Measurements from ENCODE around the gene DERA.
"Not testable (repeated sequence)": the region's sequence is repeated elsewhere in the genome, so short reads cannot be mapped to it uniquely, and the experiment has no call there.

DNA sequence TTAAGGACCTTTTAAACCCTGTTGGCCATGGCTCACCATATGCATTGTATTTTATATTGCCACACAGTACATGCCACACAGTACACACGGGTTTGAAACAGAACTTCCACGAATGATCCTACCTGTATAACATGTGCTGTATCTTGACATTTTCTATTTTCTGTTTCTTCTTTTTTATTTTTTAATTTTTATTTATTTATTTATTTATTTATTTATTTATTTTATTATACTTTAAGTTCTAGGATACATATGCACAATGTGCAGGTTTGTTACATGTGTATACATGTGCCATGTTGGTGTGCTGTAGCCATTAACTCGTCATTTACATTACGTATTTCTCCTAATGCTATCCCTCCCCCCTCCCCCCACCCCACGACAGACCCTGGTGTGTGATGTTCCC is 32.4 kb downstream of the DERA start:
- TF ChIP-seq, protein P1, sequence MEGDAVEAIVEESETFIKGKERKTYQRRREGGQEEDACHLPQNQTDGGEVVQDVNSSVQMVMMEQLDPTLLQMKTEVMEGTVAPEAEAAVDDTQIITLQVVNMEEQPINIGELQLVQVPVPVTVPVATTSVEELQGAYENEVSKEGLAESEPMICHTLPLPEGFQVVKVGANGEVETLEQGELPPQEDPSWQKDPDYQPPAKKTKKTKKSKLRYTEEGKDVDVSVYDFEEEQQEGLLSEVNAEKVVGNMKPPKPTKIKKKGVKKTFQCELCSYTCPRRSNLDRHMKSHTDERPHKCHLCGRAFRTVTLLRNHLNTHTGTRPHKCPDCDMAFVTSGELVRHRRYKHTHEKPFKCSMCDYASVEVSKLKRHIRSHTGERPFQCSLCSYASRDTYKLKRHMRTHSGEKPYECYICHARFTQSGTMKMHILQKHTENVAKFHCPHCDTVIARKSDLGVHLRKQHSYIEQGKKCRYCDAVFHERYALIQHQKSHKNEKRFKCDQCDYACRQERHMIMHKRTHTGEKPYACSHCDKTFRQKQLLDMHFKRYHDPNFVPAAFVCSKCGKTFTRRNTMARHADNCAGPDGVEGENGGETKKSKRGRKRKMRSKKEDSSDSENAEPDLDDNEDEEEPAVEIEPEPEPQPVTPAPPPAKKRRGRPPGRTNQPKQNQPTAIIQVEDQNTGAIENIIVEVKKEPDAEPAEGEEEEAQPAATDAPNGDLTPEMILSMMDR (IDR thresholded peaks at IDR 0.05; ENCODE audit: borderline replicate concordance, extremely low read depth, low read length, poor library complexity, severe bottlenecking), result not testable (repeated sequence)
- not testable (repeated sequence) for TF ChIP-seq EZH2 (IDR thresholded peaks at IDR 0.05; ENCODE audit: borderline replicate concordance, low read depth, low read length, severe bottlenecking)

All from DND-41 (cell line).